NCI-H128 (cell line): ENCODE results near the gene KCTD7.
"Not testable (repeated sequence)": the region's sequence is repeated elsewhere in the genome, so short reads cannot be mapped to it uniquely, and the experiment has no call there.

Source experiments
- DNase-seq: peaks from one replicate; lab custom pipeline; 2025; ENCODE audit not compliant: unreplicated experiment; lab: John Stamatoyannopoulos, UW

KCTD7 gene

GRCh38 chr7:66653719-66654274, 25.1 kb downstream of the KCTD7 start:
- DNase-seq: not testable (repeated sequence)

GRCh38 chr7:66654275-66655112, 25.8 kb downstream of the KCTD7 start:
- DNase-seq: peak; percentile 97

- DNase-seq: not testable (repeated sequence)
Observed at GRCh38 chr7:66655113-66655806, 26.6 kb downstream of the KCTD7 start.

- not testable (repeated sequence) for DNase-seq
Observed at GRCh38 chr7:66655826-66656485, 27.3 kb downstream of the KCTD7 start.

GRCh38 chr7:66657798-66658197, 29.1 kb downstream of the KCTD7 start:
- no peak for DNase-seq

- DNase-seq: no peak
Observed at GRCh38 chr7:66662646-66663264, 34.1 kb downstream of the KCTD7 start.

GRCh38 chr7:66664590-66665293, 36.1 kb downstream of the KCTD7 start:
- no peak for DNase-seq

- DNase-seq: no peak
Observed at GRCh38 chr7:66666313-66666952, 37.8 kb downstream of the KCTD7 start.

- DNase-seq: no peak
Observed at GRCh38 chr7:66667023-66667728, 38.5 kb downstream of the KCTD7 start.

GRCh38 chr7:66668112-66668511, 39.4 kb downstream of the KCTD7 start:
- no peak for DNase-seq

GRCh38 chr7:66668677-66669076, 40.0 kb downstream of the KCTD7 start:
- DNase-seq: no peak

- no peak for DNase-seq
Observed at GRCh38 chr7:66669088-66669487, 40.4 kb downstream of the KCTD7 start.

GRCh38 chr7:66669496-66669895, 40.8 kb downstream of the KCTD7 start:
- DNase-seq: no peak

- no peak for DNase-seq
Observed at GRCh38 chr7:66671034-66671433, 42.4 kb downstream of the KCTD7 start.

- DNase-seq: not testable (repeated sequence)
Observed at GRCh38 chr7:66671486-66671885, 42.8 kb downstream of the KCTD7 start.

- DNase-seq: not testable (repeated sequence)
Observed at GRCh38 chr7:66672432-66673123, 43.9 kb downstream of the KCTD7 start.

GRCh38 chr7:66673124-66673640, 44.5 kb downstream of the KCTD7 start:
- not testable (repeated sequence) for DNase-seq

GRCh38 chr7:66679633-66680244, 51.1 kb downstream of the KCTD7 start:
- DNase-seq: no peak
